SHP77 treated with DMSO at 0.1 percent for 48 hours (cell line): ENCODE data around the gene SOX5.
"Not testable (repeated sequence)": the region's sequence is repeated elsewhere in the genome, so short reads cannot be mapped to it uniquely, and the experiment has no call there.

Experiments
- DNase-seq: peaks from one replicate; lab custom pipeline; 2025; lab: John Stamatoyannopoulos, UW

The SOX5 gene

GRCh38 chr12:23753628-23754365 is 195.7 kb downstream of the SOX5 start:
- no peak for DNase-seq

- no peak for DNase-seq
These were observed 197.2 kb downstream of the SOX5 start for GRCh38 chr12:23752245-23752644.

GRCh38 chr12:23751641-23752040 is 197.8 kb downstream of the SOX5 start:
- no peak for DNase-seq

- DNase-seq: no peak
These were observed 198.5 kb downstream of the SOX5 start for GRCh38 chr12:23750923-23751322.

GRCh38 chr12:23744696-23745095 is 204.8 kb downstream of the SOX5 start:
- DNase-seq: no peak

GRCh38 chr12:23742574-23742973 is 206.9 kb downstream of the SOX5 start:
- no peak for DNase-seq

GRCh38 chr12:23731493-23731892 is 218.0 kb downstream of the SOX5 start:
- DNase-seq: no peak

- no peak for DNase-seq
These were observed 218.4 kb downstream of the SOX5 start for GRCh38 chr12:23731035-23731434.

GRCh38 chr12:23729359-23729758 is 220.1 kb downstream of the SOX5 start:
- no peak for DNase-seq

- DNase-seq: no peak
These were observed 222.8 kb downstream of the SOX5 start for GRCh38 chr12:23726646-23727045.

GRCh38 chr12:23722655-23723054 is 226.8 kb downstream of the SOX5 start:
- DNase-seq: no peak

GRCh38 chr12:23721268-23721667 is 228.2 kb downstream of the SOX5 start:
- no peak for DNase-seq

- DNase-seq: no peak
These were observed 230.0 kb downstream of the SOX5 start for GRCh38 chr12:23719493-23719892.

- DNase-seq: not testable (repeated sequence)
These were observed 239.1 kb downstream of the SOX5 start for GRCh38 chr12:23710361-23710760.

GRCh38 chr12:23708185-23708837 is 241.2 kb downstream of the SOX5 start:
- DNase-seq: no peak

GRCh38 chr12:23707270-23707669 is 242.2 kb downstream of the SOX5 start:
- no peak for DNase-seq

GRCh38 chr12:23704992-23705943 is 244.2 kb downstream of the SOX5 start:
- no peak for DNase-seq

- no peak for DNase-seq
These were observed 246.4 kb downstream of the SOX5 start for GRCh38 chr12:23703051-23703450.

GRCh38 chr12:23699031-23699430 is 250.4 kb downstream of the SOX5 start:
- no peak for DNase-seq

GRCh38 chr12:23694920-23695319 is 254.6 kb downstream of the SOX5 start:
- no peak for DNase-seq

GRCh38 chr12:23694307-23694706 is 255.2 kb downstream of the SOX5 start:
- DNase-seq: no peak

- DNase-seq: no peak
These were observed 261.5 kb downstream of the SOX5 start for GRCh38 chr12:23687947-23688346.

- DNase-seq: no peak
These were observed 263.4 kb downstream of the SOX5 start for GRCh38 chr12:23686095-23686494.
